Panc1 (cell line): ENCODE results near the gene FGFR4.

Source experiments
- POLR2AphosphoS5 ChIP-seq: IDR thresholded peaks from 2 replicates; pipeline ENCODE4 v1.6.1; 2012; ENCODE audit warnings: mild to moderate bottlenecking, low read depth, low read length, moderate library complexity
- TF ChIP-seq, protein P1 (sequence below): fragments of 450-650 bp; IDR thresholded peaks from 2 replicates; pipeline ENCODE4 v1.5.1; 2017; ENCODE audit warnings: mild to moderate bottlenecking

GRCh38 chr5:177107159-177107558 is 20.4 kb downstream of the FGFR4 start:
- no peak for TF ChIP-seq POLR2AphosphoS5
- TF ChIP-seq, protein P1, sequence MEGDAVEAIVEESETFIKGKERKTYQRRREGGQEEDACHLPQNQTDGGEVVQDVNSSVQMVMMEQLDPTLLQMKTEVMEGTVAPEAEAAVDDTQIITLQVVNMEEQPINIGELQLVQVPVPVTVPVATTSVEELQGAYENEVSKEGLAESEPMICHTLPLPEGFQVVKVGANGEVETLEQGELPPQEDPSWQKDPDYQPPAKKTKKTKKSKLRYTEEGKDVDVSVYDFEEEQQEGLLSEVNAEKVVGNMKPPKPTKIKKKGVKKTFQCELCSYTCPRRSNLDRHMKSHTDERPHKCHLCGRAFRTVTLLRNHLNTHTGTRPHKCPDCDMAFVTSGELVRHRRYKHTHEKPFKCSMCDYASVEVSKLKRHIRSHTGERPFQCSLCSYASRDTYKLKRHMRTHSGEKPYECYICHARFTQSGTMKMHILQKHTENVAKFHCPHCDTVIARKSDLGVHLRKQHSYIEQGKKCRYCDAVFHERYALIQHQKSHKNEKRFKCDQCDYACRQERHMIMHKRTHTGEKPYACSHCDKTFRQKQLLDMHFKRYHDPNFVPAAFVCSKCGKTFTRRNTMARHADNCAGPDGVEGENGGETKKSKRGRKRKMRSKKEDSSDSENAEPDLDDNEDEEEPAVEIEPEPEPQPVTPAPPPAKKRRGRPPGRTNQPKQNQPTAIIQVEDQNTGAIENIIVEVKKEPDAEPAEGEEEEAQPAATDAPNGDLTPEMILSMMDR = no peak
